Activated CD8-positive, alpha-beta memory T cell treated with anti-CD3 and anti-CD28 coated beads, Interleukin-2, amount 10 ng/mL, durations not matched to agents 7 days and 5 days (primary cell): ENCODE data around the gene TMEM191C. TPM values are rescaled to one million over a fixed set of nuclear protein-coding genes. Genes with fewer than 3 reads are reported as not detected.
A peak's percentile ranks its signal among the peaks of the same experiment; 100 is the strongest.
"Not testable (repeated sequence)": the region's sequence is repeated elsewhere in the genome, so short reads cannot be mapped to it uniquely, and the experiment has no call there.

Experiments
- ATAC-seq: fragments of 150-1000 bp; cut with Tn5 transposase; one replicate; pipeline ENCODE4 v1.10.0; 2021; ENCODE audit warnings: moderate library complexity
- CTCF ChIA-PET: fragments of 350-600 bp; sonication (Branson Sonifier 250); formaldehyde crosslinking; loops from one replicate; lab custom pipeline; 2021; ENCODE audit warnings: antibody characterized with exemption; lab: Charles Lee
- DNase-seq: peaks from one replicate; pipeline ENCODE4 v3.0.0-alpha.2; 2020
- H3K27ac Mint-ChIP-seq: one replicate; pipeline ENCODE4 v1.8.0; 2021; ENCODE audit warnings: mild to moderate bottlenecking, mixed read lengths
- H3K27me3 Mint-ChIP-seq: one replicate; pipeline ENCODE4 v1.8.0; 2021; ENCODE audit warnings: mixed read lengths
- H3K36me3 Mint-ChIP-seq: one replicate; pipeline ENCODE4 v1.8.0; 2021; ENCODE audit warnings: mild to moderate bottlenecking, mixed read lengths
- H3K4me1 Mint-ChIP-seq: one replicate; pipeline ENCODE4 v1.8.0; 2021; ENCODE audit warnings: mixed read lengths
- H3K4me3 Mint-ChIP-seq: one replicate; pipeline ENCODE4 v1.8.0; 2021; ENCODE audit warnings: mild to moderate bottlenecking, moderate library complexity, mixed read lengths
- H3K9me3 Mint-ChIP-seq: one replicate; pipeline ENCODE4 v1.8.0; 2022; ENCODE audit warnings: low read depth, mixed read lengths
- total RNA-seq, 2 experiments: library from RNA; stranded (reverse); gene quantifications; one replicate each; pipeline ENCODE4 v1.2.3, GENCODE V29; 2021

The TMEM191C gene
- total RNA-seq, 2 experiments from 2014 or later = 0.99 to 1.1 TPM

- H3K4me3 Mint-ChIP-seq, H3K9me3 Mint-ChIP-seq, H3K27me3 Mint-ChIP-seq, H3K27ac Mint-ChIP-seq, H3K36me3 Mint-ChIP-seq, CTCF ChIA-PET, H3K4me1 Mint-ChIP-seq, DNase-seq, ATAC-seq: not testable (repeated sequence)
These were observed 49.3 kb downstream of the TMEM191C start for GRCh38 chr22:21516522-21516921.

GRCh38 chr22:21516970-21517764 is 50.0 kb downstream of the TMEM191C start:
- H3K36me3 Mint-ChIP-seq, H3K4me1 Mint-ChIP-seq, DNase-seq, H3K27ac Mint-ChIP-seq, CTCF ChIA-PET, H3K27me3 Mint-ChIP-seq, H3K4me3 Mint-ChIP-seq, H3K9me3 Mint-ChIP-seq: not testable (repeated sequence)
- peak; percentile 96 for ATAC-seq

Other genes with a start within 250 kb of the TMEM191C start
- gene RIMBP3B, start 83.6 kb upstream of the TMEM191C start, total RNA-seq = under 1 TPM; 0.05 to 0.09 TPM
- gene HIC2, start 50.0 kb upstream of the TMEM191C start, total RNA-seq = 1 to 10 TPM; 4.2 to 4.4 TPM
- under 1 TPM; 0.14 to 0.18 TPM for gene RIMBP3C, start 84.1 kb downstream of the TMEM191C start, total RNA-seq
- gene UBE2L3, start 100.3 kb downstream of the TMEM191C start, total RNA-seq = 10 to 100 TPM; 57.3 to 67.8 TPM
- 10 to 100 TPM; 43.7 to 44.3 TPM for gene YDJC, start 162.6 kb downstream of the TMEM191C start, total RNA-seq
- gene CCDC116, start 165.4 kb downstream of the TMEM191C start, total RNA-seq = under 1 TPM; 0.59 to 0.76 TPM
- 10 to 100 TPM; 78.7 to 79.1 TPM for gene SDF2L1, start 174.9 kb downstream of the TMEM191C start, total RNA-seq
- 10 to 100 TPM; 55.7 to 61.2 TPM for gene PPIL2, start 198.6 kb downstream of the TMEM191C start, total RNA-seq